Stimulated activated CD4-positive, alpha-beta T cell treated with anti-CD3 and anti-CD28 coated beads, Interleukin-2, amount 100 ng/mL, for 48 hours (primary cell): ENCODE data around the gene ESD.

Experiments used
- DNase-seq, 2 donors: peaks; one replicate each; pipeline ENCODE4 v3.0.0-alpha.2; 2020

The ESD gene

GRCh38 chr13:46739447-46740098 is 57.4 kb downstream of the ESD start:
- no peak for DNase-seq

- no peak for DNase-seq
These were observed 58.2 kb downstream of the ESD start for GRCh38 chr13:46738766-46739165.

- DNase-seq: no peak
These were observed 58.9 kb downstream of the ESD start for GRCh38 chr13:46738055-46738454.

GRCh38 chr13:46736541-46737310 is 60.2 kb downstream of the ESD start:
- DNase-seq: no peak

- no peak for DNase-seq
These were observed 61.5 kb downstream of the ESD start for GRCh38 chr13:46735425-46735824.

GRCh38 chr13:46731535-46731934 is 65.4 kb downstream of the ESD start:
- no peak for DNase-seq

GRCh38 chr13:46728777-46729176 is 68.2 kb downstream of the ESD start:
- DNase-seq: peak; percentile 3 to 12

GRCh38 chr13:46726347-46726746 is 70.6 kb downstream of the ESD start:
- no peak for DNase-seq
